Measurements from ENCODE around the gene WDR17.

DNA sequence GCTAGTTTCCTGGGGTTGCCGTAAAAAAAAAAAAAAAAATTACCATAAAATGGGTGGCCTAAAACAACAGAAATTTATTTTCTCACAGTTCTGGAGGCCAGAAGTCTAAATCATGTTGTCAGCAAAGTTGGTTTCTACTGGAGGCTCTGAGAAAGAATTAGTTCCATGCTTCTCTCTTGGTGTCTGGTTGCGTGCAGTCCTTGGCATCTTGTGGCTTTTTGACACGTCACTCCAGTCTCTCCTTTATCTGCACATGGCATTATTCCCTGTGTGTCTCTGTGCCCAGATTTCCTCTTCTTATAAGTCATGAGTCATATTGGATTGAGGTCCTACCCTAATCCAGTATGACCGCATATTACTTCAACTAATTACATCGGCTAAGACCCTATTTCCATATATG, 91.0 kb downstream of the WDR17 start:
- no peak for TF ChIP-seq PHF8 (conservative IDR thresholded peaks at IDR 0.05; ENCODE audit: low read depth, low read length)
- no peak for TF ChIP-seq POLR2A (IDR thresholded peaks at IDR 0.05; ENCODE audit: control extremely low read depth in 1 of 2, low read depth in 2 of 2, low read length in 2 of 2)
- TF ChIP-seq POLR2AphosphoS5 (IDR thresholded peaks at IDR 0.05; ENCODE audit: low read depth, low read length) = no peak
- TF ChIP-seq SP2 (IDR thresholded peaks at IDR 0.05; ENCODE audit: low read length) = no peak
- TF ChIP-seq, protein P1, sequence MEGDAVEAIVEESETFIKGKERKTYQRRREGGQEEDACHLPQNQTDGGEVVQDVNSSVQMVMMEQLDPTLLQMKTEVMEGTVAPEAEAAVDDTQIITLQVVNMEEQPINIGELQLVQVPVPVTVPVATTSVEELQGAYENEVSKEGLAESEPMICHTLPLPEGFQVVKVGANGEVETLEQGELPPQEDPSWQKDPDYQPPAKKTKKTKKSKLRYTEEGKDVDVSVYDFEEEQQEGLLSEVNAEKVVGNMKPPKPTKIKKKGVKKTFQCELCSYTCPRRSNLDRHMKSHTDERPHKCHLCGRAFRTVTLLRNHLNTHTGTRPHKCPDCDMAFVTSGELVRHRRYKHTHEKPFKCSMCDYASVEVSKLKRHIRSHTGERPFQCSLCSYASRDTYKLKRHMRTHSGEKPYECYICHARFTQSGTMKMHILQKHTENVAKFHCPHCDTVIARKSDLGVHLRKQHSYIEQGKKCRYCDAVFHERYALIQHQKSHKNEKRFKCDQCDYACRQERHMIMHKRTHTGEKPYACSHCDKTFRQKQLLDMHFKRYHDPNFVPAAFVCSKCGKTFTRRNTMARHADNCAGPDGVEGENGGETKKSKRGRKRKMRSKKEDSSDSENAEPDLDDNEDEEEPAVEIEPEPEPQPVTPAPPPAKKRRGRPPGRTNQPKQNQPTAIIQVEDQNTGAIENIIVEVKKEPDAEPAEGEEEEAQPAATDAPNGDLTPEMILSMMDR (IDR thresholded peaks at IDR 0.05; ENCODE audit: control extremely low read depth in 1 of 3, insufficient read depth in 1 of 3, low read depth in 1 of 3, low read length in 3 of 3) = no peak
- TF ChIP-seq TEAD4 (IDR thresholded peaks at IDR 0.05; ENCODE audit: low read depth, low read length) = no peak
- TF ChIP-seq SIN3A (conservative IDR thresholded peaks at IDR 0.05 in 1 of 2, IDR thresholded peaks at IDR 0.05 in 1 of 2; ENCODE audit: low read depth in 1 of 2, low read length in 2 of 2) = no peak
